PC-9 (cell line): ENCODE data around the gene GPR137.

Source experiments
- EZH2 ChIP-seq: fragments of 200-600 bp; sonication (generic); IDR thresholded peaks from 2 replicates; pipeline ENCODE4 v1.8.0; 2017; ENCODE audit warnings: antibody characterized with exemption, low read depth
- TF ChIP-seq, protein P1 (sequence below): fragments of 200-600 bp; sonication (generic); conservative IDR thresholded peaks from 2 replicates; pipeline ENCODE4 v1.6.1; 2017; ENCODE audit warnings: mixed run types, antibody characterized with exemption, mild to moderate bottlenecking, moderate library complexity

DNA sequence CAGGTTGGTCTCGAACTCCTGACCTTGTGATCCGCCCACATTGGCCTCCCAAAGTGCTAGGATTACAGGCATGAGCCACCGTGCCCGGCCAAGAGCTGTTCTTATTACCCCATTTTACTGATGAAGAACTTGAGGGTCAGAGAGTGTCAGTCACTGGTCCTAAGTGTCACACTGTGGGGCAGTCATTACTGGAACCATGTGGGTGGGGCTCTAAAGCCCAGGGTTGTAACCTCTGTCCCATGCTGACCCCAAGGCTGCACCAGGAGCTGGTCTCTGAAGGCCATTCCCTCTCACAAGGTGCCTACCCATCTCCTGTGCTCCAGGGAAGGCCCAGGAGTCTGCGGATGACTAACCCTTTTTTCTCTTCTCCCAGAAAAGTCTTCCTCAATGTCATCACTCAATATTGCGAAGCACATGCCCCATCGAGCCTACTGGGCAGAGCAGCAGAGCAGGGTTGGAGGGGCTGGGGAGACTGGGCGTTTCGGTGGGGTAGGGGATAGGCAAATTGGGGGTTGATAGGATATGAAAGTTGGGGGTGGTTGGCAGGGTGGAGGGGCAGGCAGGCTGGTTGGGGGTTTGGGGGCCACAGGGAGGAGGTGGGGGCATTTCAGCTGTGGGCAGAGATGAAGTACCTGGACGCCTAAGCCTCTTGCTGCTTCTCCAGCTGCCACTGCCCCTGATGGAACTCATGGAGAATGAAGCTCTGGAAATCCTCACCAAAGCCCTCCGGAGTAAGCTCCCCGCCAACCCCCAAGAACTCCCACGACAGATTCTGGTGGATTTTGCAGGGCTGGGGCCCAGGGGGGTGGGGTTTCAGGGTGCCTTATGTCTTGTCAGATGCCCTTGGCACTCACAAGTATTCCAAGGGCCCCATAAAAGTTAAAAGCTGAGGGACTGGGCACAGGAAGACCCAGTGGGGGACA, 17.7 kb downstream of the GPR137 start:
- TF ChIP-seq, protein P1, sequence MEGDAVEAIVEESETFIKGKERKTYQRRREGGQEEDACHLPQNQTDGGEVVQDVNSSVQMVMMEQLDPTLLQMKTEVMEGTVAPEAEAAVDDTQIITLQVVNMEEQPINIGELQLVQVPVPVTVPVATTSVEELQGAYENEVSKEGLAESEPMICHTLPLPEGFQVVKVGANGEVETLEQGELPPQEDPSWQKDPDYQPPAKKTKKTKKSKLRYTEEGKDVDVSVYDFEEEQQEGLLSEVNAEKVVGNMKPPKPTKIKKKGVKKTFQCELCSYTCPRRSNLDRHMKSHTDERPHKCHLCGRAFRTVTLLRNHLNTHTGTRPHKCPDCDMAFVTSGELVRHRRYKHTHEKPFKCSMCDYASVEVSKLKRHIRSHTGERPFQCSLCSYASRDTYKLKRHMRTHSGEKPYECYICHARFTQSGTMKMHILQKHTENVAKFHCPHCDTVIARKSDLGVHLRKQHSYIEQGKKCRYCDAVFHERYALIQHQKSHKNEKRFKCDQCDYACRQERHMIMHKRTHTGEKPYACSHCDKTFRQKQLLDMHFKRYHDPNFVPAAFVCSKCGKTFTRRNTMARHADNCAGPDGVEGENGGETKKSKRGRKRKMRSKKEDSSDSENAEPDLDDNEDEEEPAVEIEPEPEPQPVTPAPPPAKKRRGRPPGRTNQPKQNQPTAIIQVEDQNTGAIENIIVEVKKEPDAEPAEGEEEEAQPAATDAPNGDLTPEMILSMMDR, result no peak
- TF ChIP-seq EZH2, result no peak
